B cell (primary cell): ENCODE measurements around the gene STXBP5L.

Experiments used
- EZH2 ChIP-seq: IDR thresholded peaks from 2 replicates; pipeline ENCODE4 v1.6.1; 2012; ENCODE audit warnings: borderline replicate concordance, low read depth, mild to moderate bottlenecking, moderate library complexity, low read length; ENCODE audit not compliant: insufficient read depth, poor library complexity, severe bottlenecking
- TF ChIP-seq, protein P1 (sequence below): fragments of 200-600 bp; IDR thresholded peaks from one replicate; pipeline ENCODE4 v1.8.0; 2022; ENCODE audit warnings: antibody characterized with exemption, mild to moderate bottlenecking

- TF ChIP-seq, protein P1, sequence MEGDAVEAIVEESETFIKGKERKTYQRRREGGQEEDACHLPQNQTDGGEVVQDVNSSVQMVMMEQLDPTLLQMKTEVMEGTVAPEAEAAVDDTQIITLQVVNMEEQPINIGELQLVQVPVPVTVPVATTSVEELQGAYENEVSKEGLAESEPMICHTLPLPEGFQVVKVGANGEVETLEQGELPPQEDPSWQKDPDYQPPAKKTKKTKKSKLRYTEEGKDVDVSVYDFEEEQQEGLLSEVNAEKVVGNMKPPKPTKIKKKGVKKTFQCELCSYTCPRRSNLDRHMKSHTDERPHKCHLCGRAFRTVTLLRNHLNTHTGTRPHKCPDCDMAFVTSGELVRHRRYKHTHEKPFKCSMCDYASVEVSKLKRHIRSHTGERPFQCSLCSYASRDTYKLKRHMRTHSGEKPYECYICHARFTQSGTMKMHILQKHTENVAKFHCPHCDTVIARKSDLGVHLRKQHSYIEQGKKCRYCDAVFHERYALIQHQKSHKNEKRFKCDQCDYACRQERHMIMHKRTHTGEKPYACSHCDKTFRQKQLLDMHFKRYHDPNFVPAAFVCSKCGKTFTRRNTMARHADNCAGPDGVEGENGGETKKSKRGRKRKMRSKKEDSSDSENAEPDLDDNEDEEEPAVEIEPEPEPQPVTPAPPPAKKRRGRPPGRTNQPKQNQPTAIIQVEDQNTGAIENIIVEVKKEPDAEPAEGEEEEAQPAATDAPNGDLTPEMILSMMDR, result no peak
- TF ChIP-seq EZH2, result no peak
Measured at GRCh38 chr3:121463745-121464144, 555.7 kb downstream of the STXBP5L start.
